ENCODE results near the gene C2CD2L.
A peak's percentile ranks its signal among the peaks of the same experiment; 100 is the strongest.
"Not testable (repeated sequence)": the region's sequence is repeated elsewhere in the genome, so short reads cannot be mapped to it uniquely, and the experiment has no call there.

The C2CD2L gene

DNA sequence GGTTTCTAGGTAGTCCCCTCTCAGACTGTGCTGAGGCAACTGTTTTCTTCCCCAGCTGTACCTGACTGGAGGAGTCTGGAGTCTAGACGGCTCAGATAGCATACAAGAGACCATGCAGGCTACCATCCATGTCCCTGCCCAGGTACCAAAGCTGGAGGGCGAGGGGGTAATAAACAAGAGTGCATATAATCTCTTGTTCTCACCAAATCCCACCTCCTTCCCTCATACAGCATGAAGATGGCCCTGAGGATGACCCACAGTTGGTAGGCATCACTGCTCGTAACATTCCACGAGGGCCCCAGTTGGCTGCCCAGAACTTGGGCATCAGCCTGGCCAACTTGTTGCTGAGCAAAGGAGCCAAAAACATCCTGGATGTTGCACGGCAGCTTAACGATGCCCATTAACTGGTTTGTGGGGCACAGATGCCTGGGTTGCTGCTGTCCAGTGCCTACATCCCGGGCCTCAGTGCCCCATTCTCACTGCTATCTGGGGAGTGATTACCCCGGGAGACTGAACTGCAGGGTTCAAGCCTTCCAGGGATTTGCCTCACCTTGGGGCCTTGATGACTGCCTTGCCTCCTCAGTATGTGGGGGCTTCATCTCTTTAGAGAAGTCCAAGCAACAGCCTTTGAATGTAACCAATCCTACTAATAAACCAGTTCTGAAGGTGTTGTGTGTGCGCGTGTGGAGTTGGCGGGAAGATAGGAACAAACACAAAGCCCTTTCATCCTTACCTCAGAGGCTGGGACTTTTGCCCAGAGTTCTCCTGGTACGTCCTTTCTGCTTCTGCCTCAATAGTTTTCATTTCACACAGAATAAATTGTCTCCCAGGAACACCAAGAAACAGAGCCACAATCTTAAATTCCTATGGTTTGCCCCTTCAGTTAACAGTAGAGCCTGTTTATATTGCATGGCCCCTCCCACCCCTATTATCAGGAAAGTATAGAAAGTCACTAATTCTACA is 14.0 kb upstream of the C2CD2L start:
- DNase-seq (ENCODE audit: insufficient read length, low spot score) (no peak), FAIRE-seq (no peak)

DNA sequence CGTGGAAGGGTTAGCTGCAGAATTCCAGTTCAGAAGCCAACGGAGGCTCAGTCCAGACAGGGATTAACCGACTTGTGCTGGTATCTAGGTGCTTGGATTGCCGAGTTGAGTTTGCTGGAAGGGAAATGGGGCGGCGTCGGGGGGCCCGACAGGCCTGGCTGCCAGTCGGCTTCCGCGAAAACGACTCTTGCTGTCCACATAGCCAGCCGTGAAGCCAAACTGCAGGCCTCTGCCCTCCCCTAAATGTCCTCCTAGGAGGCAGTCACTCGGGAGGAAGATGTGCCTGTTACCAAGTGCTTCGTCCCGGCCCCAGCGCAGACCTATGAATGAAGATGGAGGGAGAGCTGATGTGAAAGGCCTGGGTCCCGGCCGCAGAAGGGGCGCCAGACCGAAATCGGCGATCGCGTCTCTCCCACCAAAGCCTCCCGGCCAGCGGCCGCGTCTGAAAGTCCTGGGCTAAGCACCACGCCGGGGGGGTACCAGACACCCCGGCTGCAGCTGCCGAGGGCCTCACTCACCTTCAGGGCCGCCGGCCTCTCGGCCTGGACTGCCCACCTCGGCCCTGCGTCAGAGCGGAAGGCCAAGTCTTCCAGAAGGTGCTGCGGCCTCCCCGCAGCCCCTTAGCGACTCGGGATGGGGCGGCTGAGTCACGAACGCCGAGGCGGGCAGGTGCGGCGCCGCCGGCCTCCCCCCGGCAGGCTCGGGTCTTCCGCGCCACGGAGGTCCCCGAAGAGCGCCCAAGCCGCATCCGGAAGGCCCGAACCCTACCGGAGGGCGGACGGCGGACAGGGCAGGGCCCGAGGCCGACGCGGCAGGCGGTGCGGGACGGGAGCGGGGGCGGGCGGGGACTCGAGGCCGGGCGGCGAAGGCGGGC is 13.0 kb upstream of the C2CD2L start:
- no peak for FAIRE-seq
- no peak for DNase-seq (ENCODE audit: insufficient read length, low spot score)

DNA sequence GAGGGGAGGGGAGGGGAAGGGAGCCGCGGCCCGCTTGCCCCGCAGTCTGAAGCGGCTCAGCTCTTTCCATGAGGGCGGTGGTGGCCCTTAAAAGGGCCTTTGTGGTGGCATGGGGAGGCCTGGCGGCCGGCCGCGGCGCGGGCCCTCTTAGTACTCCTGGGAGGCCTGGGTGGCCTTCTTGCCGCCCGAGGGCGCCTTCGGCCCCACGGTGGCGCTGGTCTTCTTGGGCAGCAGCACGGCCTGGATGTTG is 12.4 kb upstream of the C2CD2L start:
- DNase-seq (ENCODE audit: insufficient read length, low spot score) (no peak), FAIRE-seq (no peak)

DNA sequence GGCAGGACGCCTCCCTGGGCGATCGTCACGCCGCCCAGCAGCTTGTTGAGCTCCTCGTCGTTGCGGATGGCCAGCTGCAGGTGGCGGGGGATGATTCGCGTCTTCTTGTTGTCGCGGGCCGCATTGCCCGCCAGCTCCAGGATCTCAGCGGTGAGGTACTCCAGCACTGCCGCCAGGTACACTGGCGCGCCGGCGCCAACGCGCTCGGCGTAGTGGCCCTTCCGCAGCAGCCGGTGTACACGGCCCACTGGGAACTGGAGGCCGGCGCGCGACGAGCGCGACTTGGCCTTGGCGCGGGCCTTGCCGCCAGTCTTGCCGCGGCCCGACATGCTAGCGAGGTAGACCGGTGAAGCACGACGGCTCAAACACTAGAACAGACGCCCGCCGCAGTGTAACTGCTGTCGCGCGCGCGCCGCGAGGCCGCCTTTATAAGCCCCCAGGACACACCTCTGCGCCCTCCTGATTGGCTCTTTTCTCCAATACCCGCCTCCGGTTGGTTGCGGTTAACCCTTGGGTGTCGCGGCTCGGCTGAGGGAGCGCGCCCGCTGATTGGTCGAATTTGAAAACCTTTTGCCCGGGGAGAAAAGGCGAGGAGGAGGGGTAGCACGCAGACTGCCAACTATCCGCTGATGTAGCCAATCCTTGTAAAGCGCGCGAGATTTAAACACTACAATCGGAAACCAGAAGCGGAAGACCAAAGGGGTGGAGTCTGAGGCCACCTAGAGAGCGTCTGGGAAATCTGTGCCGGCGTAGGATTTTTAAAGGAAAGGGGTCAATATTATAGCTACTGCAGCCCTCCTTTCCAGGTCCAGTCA is 11.9 kb upstream of the C2CD2L start:
- FAIRE-seq (peak; percentile 97), DNase-seq (ENCODE audit: insufficient read length, low spot score) (peak; percentile 90)

DNA sequence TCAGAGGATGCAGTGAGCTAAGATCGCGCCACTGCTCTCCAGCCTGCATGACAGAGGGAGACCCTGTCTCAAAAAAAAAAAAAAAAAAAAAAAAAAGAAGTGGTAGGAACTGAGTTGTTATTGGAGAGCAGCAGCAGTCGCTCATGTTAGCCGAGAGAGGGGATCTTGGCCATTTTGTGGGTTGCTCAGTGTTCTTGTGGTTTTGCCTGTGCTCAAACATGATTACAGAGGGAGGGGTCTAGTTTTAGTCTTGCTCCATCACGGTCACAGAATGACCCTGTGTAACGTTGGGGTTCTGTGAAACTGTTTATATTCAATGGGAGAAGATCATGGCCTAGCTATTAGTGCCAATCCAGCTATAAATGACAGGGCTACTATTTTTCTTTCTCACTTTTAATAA is 7.4 kb upstream of the C2CD2L start:
- DNase-seq (ENCODE audit: insufficient read length, low spot score) (no peak), FAIRE-seq (no peak)

DNA sequence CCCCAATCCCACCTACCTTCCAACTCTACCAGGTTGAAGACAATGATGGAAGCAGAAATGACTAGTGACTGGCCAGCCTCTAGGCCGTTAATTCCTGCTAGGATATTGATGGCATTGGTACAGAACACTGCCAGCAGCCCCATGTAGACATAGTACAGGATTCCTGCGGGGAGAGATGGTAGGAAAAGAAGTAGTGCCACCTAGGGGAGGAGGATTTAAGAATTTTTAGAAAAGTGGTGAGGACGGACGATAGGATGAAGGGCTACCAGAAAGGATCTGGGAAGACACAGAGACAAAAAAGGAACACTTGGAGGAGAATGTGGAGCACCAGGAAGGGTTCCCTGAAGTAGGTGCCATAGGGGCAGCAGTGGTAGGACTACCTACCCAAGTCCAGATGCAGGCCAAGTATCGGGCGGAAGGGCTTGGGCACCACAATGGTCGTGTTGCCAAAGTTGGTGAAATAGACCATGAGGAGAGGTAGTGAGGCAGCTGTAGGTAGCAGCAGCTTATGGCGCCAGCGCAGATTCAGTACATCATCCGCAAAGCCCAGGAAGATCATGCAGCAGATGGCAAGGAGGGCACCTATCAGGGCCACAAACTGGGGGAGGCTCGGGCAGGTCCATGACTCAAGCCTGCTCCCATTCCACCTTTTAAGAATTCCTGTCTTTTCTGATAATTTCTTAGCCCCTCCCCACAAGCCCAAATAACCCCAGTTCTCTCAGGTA is 6.7 kb upstream of the C2CD2L start:
- peak; percentile 8 for FAIRE-seq
- no peak for DNase-seq (ENCODE audit: insufficient read length, low spot score)

DNA sequence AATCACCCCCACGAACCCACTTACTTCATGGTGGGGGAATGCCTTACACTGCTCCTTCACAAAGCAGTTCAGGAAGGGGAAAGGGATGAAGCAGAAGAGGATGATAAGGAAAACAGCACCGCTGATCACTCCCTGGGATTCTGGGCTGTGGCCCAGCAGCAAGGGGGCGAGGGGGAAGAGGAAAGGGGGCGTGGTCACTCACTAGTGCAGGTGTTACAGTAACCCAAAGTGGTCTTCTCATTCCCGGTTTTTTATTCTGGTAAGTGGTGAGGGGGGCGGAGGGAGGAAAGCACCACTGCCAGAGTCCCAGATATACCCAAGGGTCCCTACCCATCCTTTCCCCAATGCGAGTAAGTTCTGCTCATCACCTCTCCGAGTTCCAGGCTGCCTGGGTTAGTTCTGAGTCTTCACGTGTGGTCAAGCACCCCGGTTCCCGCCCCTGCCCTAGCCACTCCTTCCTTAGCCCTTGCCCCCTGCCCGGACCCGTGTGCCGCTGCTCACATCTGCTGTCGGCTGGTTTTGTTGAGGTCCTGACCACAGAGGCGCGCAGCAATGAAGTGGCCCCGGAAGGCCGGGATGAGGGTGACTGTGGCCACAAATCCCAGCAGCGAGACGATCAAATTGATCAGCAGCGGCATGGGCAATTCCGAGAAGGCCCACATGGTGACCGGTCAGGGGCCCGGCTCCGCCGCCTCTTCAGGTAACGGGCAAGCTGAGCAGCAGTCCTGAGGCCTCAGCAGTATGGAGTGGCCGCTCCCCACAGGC is 6.0 kb upstream of the C2CD2L start:
- DNase-seq (ENCODE audit: insufficient read length, low spot score) (no peak), FAIRE-seq (peak; percentile 37)

DNA sequence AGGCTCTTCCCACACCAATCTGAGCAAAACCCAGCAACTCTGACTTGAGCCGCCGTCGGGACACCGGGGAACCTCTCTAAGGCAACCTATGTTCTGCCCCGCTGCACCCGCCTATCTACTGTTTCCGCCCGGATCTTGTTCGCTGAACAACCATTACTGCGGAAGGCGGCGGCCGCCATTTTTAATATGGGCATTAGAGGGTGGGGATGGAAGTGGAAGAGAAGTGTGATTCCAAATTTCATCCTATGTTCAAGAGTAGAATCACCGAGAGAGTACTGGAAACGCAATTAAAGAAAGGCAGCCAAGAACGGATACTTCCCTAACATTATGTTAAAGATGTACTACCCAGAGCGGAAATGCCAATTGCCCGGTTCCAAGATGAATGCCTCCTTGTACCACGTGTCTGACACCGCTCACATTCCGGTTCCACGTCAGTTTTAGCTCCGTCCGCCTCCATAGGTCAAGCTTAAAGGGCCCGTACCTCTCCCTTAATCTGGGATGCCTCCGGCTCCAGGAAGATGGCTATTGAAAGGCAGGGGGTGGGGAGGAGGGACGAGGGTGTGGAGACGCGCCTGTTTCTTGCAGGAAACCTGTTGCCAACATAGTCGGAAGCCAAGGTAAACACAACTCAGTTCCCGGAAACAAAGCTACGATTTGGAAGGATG is 5.3 kb upstream of the C2CD2L start, which contains the start of gene DPAGT1:
Gene DPAGT1, minus strand, starts transcription at position 95 of the 665 bp plus-strand sequence. CDS start 198 bp downstream, outside the sequence.
- FAIRE-seq: peak; percentile 98
- no peak for DNase-seq (ENCODE audit: insufficient read length, low spot score)

DNA sequence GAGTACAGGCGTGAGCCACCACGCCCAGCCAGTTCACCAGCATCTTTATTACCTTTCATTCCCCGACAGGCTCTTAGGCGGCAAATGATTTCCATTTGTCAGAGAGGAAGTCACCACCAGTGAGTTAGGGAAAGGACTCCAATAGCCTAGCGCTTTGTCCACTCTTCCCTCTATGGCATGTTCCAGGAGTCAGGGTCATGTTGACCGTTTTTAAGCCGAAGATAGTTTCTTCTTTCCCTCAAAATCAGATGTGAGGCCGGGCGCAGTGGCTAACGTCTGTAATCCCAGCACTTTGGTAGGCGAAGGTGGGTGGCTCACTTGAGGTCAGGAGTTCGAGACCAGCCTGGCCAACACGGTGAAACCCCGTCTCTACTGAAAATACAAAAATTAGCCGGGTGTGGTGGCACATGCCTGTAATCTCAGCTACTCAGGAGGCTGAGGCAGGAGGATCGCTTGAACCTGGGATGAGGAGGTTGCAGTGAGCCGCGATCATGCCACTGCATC is 3.9 kb upstream of the C2CD2L start:
- not testable (repeated sequence) for DNase-seq (ENCODE audit: insufficient read length, low spot score); FAIRE-seq

DNA sequence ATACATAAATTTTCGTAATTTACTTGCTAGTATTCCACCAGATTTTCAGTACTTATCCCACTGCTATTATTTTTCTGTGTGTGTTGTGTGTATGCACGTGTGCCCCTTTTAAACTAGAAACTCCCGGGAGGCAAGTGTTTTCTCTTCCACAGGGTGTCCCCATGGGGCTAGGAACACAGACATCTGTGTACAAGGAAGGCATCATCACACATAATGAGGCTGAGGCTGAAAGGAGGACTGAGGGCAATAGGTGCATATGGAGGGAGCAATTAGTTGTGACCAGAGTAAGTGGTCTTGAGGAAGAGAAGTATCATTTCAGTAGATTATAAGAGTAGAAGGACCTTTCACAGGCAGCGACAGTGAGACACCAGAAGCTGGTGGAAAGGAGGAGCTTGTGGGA is 3.4 kb upstream of the C2CD2L start:
- FAIRE-seq (no peak), DNase-seq (ENCODE audit: insufficient read length, low spot score) (no peak)

DNA sequence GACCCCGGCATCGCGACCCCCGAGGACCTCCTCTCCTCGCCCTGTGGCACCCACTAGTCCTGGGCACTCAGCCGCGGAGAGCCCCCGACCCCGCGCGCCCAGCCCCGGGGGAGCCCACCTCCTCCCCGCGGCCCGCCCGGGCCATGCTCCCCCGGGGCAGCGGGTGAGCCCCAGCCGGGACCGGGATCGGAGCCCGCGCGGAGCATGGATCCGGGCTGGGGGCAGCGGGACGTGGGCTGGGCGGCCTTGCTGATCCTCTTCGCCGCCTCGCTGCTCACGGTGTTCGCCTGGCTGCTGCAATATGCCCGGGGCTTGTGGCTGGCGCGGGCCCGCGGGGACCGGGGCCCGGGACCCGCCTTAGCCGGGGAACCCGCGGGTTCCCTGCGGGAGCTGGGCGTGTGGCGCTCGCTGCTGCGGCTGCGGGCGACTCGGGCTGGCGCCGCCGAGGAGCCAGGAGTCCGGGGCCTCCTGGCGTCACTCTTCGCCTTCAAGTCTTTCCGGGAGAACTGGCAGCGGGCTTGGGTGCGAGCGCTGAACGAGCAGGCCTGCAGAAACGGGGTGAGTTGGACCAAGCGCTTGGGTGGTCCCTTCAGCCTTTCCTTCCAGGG is 498 bp downstream of the C2CD2L start:
- no peak for DNase-seq (ENCODE audit: insufficient read length, low spot score)
- FAIRE-seq: no peak

DNA sequence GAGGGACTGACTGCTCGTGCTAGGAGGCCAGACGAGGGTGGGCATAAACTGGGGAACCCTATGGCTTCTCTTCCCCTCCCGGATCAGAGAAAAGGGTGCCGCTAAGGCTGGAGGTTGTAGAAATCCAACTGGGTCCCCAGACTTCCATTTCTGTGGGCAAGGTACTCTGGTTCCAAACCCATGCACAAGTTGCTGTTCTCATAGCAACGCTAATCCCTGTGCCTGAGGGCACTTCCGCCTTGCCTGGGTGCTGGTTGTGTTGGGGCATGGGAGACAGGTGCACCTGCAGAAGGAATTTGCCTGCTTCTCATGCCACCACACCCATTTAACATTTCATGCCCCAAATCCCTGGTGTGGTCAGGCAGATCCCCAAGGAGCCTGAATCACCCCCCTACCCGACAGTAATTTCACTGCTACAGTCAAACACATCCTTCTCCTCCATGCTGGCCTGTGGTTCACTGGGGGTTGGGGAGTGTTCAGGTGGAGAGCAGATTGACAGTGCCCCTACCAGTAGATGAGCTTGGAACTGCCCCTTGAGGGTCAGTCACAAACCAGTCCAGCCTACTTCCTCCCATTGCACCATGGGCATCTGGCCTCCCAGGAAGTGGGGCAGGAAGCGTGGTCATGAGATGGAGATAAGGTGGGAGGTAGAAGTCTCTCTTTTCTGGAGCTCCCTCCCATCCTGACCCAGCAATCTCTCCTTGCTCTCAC is 1.2 kb downstream of the C2CD2L start:
- no peak for DNase-seq (ENCODE audit: insufficient read length, low spot score)
- peak; percentile 83 for FAIRE-seq

DNA sequence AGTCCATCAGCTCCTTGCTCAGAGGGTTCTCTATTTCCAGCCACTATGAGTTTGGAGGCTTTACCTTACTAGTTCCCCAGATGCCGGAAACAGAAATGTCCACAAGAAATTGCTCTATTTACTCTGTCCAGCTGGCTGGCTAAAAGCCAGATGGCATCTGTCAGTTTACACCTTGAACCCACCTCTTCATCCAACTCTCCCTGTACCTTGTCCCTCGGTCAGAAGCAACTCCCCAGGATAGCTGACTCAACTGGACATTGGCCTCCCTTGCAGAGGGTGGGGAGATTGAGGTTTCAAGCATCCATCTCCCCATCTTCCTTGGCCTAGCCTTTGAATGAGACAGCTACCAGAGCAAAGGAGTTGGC is 1.7 kb downstream of the C2CD2L start:
- DNase-seq (ENCODE audit: insufficient read length, low spot score) (no peak), FAIRE-seq (peak; percentile 63)

DNA sequence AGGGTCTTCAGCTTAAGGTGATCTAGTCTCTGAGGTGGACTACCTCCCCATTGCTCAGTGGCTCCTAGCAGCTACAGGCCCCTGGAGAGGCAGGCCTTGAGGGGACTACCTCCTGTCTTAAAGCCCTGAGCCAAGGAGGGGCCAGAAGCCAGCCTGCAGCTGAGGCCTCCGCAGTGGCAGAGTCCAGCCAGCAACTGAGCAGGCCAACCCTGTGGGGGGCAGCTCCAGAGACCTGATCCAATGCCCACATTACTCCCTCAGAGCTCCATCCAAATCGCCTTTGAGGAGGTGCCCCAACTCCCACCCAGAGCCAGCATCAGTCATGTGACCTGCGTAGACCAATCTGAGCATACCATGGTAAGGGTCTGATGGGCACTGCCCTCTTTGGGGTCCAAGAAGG is 2.7 kb downstream of the C2CD2L start:
- FAIRE-seq: no peak
- no peak for DNase-seq (ENCODE audit: insufficient read length, low spot score)

DNA sequence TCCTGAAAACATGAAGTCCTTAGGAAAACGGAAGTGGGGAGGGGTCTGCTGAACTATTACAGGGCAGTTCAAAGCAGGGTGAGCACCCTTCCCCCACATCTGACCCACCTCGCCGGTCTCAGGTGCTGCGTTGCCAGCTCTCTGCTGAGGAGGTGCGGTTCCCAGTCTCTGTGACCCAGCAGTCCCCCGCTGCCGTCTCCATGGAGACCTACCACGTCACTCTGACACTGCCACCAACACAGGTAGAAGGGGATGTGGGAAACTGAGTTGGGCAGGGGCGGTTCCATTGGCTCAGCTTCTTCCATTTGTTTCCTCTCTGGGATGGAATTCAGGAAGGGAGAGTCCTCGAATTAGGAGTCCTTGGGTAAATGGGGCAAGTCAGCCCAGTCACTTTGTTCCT is 3.3 kb downstream of the C2CD2L start:
- no peak for FAIRE-seq
- DNase-seq (ENCODE audit: insufficient read length, low spot score): no peak

DNA sequence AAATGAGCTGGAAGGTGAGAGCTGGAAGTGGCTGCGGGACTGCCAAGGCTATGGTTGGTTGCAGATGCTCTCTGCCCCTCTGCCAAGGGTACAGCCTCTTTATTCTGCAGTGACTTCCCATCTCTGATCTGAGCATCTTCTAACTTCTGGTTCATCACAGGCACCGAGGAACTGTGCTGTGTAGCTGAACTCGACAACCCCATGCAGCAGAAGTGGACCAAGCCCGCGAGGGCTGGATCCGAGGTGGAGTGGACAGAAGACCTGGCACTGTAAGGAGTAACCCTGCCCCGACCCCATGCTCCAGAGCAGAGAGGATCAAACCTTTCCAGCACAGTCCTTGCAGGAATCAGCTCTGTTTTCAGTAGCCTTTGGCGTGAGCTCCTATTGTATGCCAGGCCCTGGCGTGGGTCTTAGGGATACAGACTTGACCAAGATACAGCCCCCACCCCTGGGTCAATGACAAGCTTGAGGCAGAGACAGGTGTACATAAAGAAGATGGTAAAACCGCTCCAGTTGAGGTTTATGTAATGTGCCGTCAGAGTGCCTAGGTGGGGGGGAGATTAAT is 4.3 kb downstream of the C2CD2L start:
- FAIRE-seq (no peak), DNase-seq (ENCODE audit: insufficient read length, low spot score) (no peak)

DNA sequence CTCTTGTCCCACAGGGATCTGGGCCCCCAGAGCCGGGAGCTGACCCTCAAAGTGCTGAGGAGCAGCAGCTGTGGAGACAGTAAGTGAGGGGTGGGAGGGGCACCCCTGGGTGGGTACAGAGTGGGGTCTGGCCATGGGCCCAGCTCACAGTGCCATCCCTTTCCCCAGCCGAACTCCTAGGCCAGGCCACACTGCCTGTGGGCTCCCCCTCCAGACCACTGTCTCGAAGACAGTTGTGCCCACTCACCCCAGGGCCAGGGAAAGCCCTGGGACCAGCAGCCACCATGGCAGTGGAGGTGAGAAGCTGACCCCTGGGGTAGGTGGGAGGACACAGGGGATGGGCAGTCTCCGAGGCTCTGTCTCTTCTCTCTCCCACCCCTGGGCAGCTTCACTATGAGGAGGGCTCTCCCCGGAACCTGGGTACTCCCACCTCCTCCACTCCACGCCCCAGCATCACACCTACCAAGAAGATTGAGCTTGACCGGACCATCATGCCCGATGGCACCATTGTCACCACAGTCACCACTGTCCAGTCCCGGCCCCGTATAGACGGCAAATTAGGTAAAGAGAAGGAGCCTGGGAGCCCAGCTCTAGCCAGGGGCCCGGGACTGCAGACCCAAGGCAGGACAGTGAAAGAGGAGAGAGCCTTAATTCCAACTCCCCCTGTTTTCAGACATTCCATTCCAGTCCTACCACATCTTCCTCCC is 5.3 kb downstream of the C2CD2L start:
- no peak for FAIRE-seq
- no peak for DNase-seq (ENCODE audit: insufficient read length, low spot score)

Data from GM19239 (cell line).